CD4-positive, alpha-beta T cell treated with Interleukin-4 for 4 hours (primary cell): ENCODE data around the gene ANO10.

Experiments used
- DNase-seq: peaks from one replicate; pipeline ENCODE4 v3.0.0-alpha.2; 2020

The ANO10 gene

DNA sequence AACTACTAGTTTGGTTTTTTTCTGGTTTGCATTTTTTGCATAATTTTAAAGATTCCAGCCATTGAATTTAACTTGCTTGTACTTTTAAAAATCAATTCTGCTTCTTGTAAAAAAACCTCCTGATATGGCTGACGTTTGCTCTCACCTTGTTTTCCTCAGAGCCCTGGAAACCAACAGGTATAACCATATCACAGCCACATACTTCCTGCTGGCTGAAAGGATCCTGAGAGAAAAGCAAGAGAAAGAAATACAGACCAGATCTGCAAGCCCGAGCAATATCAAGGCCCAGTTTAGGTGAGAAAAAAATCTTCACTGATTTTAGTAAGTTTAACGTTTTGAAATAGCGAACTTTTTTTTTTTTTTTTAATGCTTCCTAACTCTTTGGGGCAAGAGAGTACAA is 278.6 kb downstream of the ANO10 start:
- peak; percentile 20 for DNase-seq

DNA sequence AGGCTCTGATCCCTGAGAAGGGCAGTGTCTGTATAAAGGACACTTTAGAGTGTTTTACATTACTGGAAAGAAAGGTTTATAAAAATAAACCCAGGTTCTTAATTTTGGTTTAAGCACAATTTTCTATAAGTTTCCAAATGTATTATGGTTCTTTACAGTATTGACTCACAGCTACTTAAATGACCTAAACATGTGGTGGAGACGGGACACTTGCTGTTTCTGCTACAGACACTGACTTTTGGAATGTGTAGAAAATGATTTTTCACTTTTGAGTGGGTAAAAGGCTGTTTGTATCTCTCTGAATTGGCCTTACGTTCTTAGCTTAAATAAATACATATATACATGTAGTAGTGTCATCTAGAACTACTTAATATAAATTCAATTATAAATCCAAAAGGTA is 280.0 kb downstream of the ANO10 start:
- no peak for DNase-seq

DNA sequence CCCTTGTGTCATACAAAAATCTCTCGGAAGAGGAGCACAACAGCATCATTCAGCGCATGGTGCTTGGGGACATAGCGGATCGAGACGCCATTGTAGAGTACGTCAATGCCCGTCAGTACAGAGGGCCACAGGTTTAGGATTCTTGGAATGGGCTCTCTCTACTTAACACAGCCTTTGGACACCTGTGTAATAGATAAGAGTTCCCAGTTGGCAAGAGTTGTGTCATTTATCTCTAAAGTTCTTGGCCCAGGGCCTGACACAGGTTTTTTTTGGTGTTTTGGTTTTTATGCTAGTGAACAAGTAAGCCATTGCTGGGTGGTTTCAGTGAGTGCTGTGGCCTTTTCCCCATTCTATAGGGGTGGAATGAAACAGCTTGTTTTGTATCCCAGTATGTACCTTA is 281.4 kb downstream of the ANO10 start:
- DNase-seq = no peak

DNA sequence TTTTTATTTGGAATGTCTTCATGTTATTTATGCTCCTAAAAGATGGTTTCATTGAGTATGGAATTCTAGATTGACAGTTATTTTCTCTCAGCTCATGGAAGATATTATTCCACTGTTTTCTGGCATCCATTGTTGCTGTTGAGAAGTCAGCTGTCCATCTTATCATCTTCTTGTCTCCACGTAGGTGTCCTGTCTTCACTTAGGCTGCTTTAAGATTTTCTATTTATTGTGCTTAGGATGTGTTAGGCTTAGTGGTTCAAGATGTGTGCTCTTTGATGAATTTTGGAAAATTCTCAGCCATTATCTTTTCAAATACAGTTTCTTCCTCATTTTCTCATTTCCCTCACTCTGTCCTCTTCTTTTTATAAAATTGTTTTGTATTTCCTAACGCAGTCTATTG is 283.5 kb downstream of the ANO10 start:
- no peak for DNase-seq

DNA sequence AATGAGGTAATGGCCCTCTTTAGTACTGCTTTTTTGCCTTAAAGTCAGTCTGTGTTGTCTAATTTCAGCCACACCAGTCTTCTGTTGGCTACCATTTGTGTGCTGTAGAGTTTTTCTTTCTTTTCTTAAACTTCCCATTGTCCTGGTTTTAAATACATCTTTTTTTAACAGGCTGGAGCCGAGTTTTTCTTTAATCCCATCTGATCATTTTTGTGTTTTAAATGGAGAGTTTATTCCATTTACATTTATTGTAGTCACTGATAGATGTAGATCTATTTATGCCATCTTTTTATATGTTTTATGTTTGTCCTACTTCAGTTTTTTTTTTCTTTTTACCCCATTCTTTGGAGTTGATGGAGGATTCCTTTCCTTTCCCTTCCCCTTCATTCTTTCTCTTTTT is 286.0 kb downstream of the ANO10 start:
- DNase-seq = no peak

DNA sequence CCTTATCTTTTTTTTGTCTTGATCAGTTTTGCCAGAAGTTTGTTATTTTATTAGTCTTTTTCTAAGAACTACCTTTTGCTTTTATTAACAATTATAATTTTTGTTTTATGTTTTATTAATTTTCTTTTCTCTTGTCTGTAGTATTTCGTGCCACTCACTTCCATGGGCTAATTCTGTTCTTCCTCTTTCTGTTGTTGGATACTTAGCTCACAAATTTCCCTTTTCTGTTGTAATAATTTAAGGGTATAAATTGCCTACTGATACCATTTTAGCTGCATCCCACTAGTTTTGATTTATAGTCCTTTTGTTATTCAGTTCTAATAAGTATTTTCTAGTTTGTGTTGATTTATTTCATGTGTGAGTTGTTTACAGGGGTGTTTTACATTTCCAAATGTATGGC is 286.8 kb downstream of the ANO10 start:
- no peak for DNase-seq

DNA sequence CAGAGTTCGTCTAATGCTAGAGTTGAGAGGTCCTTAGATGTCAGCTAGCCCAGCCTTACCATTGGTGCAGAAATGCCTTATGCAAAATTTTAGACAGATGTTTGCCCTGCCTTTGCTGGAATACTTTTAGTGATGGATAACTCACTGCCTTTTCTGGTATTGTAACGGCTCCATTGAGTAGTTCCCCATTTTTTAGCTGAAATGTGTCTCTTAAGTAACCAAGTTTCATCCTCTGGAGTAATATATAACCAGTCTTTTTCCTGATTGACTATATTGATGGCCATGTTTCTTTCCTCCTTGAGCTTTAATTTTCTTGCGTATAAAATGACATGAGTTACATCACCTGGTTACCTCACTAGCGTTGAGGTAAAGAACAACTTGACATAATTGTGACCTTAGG is 290.4 kb downstream of the ANO10 start:
- DNase-seq = no peak

DNA sequence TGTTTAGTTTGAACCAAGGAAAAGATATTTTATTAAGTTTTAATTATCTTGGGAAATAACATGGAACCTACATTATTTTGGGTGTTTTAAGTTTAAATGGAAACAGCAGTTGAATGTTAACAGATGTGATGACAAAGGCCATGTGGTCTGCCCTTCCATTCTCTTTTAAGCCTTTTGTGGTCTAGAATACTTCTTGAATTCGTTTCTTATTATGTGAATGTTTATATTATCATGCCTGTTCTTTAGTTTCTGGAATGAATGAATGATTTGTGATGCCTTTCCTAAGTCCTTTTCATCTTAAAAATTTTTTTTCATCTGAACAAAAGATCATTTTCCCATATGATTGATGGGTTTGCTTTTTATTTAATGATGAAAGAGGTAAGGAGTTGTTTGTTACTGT is 290.8 kb downstream of the ANO10 start:
- DNase-seq = no peak

DNA sequence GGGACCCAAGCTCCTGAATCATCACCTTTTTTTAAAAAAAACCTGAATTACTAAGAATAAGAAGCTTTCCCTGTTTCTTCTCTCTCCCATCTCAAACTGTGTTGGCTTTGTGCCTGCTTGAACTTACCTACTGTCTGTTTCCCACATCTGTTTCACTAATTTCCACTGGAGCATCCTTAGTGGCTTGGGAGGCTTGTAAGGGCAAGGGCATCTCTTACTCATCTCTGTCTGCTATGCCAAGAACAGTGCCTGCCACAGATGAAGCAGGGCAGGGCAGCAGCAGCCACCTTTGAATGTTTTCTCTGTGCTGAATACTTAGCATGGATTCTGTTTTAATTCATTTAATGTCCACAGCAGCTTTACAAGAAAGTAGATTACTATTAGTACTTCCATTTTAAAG is 293.2 kb downstream of the ANO10 start:
- no peak for DNase-seq

DNA sequence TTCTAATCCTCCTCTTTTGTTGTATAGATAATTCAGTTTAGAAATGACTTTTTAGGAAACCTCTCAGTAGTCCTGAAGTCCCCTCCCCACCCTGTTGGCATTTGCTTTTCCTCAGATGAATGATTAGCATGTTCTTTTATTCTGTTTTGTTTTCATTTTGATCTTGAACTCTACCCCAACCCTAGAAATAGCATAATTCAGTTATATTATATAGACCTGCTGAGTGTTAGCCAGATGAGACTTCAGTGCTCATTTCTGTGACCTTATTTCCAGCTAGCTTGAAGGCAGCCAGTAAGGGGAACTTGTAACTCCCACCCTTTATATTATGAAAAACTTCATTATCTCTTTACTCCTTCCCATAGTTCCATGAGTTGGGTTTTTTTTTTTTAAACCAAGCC is 294.2 kb downstream of the ANO10 start:
- no peak for DNase-seq

DNA sequence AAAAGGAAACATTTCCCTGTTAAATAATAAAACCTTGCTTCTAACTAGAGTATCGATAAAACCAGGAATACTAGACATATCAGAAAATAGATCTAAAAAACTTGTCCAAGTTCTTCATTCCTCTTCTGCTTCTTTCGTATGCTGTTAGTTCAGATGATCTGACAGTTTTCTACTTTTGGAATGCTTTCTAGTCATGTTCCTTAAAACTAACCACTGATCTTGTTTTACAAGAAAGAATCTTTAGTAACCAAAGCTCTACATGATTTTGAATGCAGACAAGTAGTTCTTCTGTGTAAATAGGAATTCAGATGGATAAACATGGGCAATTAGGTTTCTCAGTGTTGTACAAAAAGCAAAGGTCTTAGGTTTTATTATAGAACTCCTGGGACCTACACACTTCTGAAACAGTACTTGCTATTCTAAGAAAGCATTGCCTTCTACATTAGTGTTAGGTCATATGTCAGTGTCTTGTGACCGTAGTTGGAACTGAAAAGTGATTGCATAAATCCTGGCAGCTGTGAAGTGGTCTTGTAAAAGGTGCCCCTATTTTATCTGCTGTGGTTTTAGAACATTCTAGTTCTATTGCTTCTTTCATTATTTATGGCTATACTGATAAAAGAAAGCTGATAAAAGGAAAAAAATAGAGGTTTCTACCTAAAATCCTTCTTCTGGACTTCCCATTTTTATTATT is 294.8 kb downstream of the ANO10 start:
- no peak for DNase-seq

DNA sequence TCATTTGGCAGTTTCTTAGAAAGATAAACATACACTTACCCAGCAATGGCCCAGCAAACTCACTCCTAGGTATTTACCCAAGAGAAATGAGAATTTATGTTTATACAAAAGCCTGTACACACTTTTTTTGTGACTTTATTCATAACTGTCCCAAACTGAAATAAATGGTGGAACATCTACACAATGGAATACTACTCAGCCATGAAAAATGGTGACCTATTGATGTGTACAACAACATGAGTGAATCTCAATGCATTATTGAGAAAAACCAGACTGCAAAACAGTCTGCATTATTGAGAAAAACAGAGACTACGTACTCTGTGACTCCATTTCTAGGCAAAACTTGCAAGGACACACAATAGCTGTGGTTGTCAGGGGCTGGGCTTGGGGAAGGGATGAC is 298.3 kb downstream of the ANO10 start:
- no peak for DNase-seq

DNA sequence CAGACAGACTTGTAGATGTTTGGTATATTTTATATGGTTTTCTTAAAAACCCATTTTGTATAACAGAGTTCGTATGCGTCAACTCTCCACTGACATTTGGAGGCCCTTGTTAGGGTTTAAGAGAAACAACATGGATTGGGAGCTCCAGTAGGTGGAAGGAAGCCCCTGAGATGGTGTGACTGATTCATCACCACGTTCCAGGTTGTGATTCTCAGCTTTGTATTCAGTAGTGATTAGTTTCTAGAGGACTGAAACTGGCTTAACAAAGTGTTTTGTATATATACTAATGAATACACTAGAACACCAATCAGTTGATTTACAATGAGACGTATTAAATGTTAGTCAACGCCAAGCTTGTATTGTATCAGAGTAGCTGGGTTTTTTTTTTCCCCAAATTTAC is 301.5 kb downstream of the ANO10 start:
- DNase-seq = no peak

DNA sequence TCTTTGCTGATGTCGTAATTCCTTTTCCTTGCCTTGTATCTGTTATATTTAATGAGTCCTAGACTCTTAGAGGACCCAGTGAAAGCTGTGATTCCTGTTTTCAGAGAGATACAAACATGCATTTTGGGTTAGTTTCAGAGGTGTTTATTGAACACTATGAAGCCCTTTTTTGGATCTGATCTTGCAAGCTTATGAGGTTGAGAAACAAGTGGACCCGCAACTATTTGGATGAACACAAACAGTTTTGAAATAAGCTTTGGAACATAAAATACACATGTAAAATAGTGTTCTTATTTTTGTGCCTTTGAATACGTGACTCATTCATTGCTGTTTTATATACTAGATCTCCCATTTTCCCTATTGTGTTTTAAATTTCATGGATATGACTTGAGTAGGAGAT is 302.0 kb downstream of the ANO10 start:
- no peak for DNase-seq

DNA sequence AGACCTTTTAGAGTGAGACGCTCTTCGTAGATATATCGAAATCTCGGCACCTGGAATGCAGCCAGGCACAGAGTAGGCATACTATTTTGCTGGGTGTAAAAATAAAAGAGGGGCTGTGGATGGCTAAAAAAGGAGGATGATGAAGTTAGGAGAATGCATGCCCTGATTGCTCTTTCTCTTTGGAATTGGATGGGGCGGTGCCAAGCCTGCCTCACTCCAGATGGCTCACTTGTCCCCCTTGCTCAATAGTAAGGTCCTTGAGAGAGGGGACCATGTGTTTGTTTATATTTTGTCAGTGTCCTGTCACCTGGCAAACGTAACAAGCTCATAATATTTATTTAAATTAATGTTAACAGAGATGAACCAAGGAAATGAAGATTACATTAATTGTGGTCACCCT is 302.4 kb downstream of the ANO10 start:
- no peak for DNase-seq

DNA sequence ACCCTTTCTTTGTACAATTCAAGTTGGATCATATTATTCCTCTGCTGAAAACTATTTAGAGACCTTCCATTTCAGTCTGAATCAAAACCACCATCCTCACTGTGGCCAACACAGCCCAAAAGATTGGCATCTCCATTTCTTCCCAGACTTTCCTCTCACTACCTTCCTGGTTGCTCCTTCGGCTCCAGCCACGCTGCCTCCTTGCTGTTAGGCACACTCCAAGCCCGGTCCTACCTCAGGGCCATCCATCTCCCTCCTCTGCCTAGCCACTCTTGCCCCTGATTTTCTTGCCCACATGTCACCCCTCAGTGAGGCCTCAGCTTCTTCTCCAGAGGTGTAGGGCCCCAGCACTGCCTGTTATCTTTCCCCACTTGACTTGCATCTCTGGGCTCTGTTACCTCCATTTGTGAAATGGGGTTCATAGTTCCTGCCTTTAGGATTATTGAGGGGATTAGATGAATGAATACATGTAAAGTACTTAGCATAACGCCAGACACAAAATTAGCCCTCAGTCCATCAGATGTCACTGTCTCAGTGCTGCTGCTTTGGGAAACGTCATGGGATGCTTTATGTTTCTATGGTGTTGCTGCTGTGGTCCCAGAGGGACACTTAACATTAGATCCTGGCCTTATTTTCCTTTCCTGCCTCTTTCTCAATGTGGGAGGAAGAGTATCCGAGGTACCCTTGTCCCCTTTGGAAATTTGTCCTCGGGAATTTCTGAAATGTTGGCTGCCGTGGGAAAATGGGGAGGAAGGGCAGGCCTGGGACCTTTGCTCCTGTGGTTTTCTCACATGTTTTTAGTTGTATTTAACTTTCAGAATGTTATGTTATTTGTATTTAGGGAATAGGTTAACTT is 304.1 kb downstream of the ANO10 start:
- no peak for DNase-seq

DNA sequence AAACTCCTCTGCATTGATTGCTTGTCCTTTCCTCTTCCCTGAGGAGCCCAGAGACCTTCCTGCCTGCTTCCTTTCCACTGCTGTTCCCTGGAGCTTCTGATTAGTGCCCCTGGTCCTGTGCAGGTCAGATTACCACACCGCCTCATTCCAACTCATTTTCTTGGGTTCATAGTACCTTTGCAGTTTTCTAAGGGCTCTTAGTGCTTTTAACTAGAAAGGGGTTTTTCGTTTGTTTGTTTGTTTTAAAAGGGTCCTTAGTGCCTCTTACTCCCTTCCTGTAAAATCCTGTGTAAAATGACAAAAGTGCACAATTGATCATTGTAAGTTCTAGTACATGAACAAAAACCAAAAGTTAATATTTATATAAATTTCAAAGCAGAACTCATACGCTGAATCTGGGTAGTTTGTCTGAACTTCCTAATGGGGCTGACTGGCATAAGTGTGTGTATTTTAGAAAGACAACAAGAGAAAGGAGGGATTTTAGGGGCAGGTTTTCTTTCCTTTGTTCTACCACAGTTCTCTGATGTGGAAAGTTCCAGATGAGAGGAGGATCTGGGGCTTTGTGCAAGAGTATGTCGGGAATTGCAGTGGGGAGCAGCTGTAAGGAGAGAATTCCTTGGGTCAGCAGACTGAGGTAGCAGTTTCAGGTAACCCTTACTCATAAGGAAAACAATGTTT is 304.9 kb downstream of the ANO10 start:
- DNase-seq = no peak
